HAP-1 (cell line): ENCODE measurements around the gene TIMP2.
"Not testable (repeated sequence)": the region's sequence is repeated elsewhere in the genome, so short reads cannot be mapped to it uniquely, and the experiment has no call there.

Source experiments
- DNase-seq, 2 experiments: peaks; one replicate each; pipeline ENCODE4 v3.0.0-alpha.2; 2016 to 2020; ENCODE audit warnings: low spot score in 2 of 2
- H3K27me3 ChIP-seq: fragments of 250-450 bp; sonication (Bioruptor Pico); 2 replicates; pipeline ENCODE4 v1.5.1; 2020; ENCODE audit warnings: low read depth, mild to moderate bottlenecking, moderate library complexity
- H3K36me3 ChIP-seq: fragments of 250-450 bp; sonication (Bioruptor Pico); replicated peaks from 2 replicates; pipeline ENCODE4 v1.5.1; 2020; ENCODE audit warnings: mild to moderate bottlenecking
- H3K4me1 ChIP-seq: fragments of 250-450 bp; sonication (Bioruptor Pico); 2 replicates; pipeline ENCODE4 v1.5.1; 2020; ENCODE audit warnings: mild to moderate bottlenecking
- H3K4me3 ChIP-seq: fragments of 250-450 bp; sonication (Bioruptor Pico); 2 replicates; pipeline ENCODE4 v1.5.1; 2020; ENCODE audit warnings: mild to moderate bottlenecking, moderate library complexity
- H3K9me3 ChIP-seq: fragments of 250-450 bp; sonication (Bioruptor Pico); 2 replicates; pipeline ENCODE4 v1.5.1; 2020; ENCODE audit warnings: mild to moderate bottlenecking, moderate library complexity
- in situ Hi-C: fragments of 300-500 bp; cut with MboI; formaldehyde crosslinking; loops from 3 replicates; pipeline ENCODE4 v1.14.3; 2020; ENCODE audit warnings: low sequenced_read_pairs, inconsistent platforms, mixed read lengths

The TIMP2 gene

GRCh38 chr17:78890498-78890897, 34.7 kb downstream of the TIMP2 start:
- Histone ChIP-seq H3K9me3 (no peaks in the 10 kb centered on the region), H3K27me3 (no peaks in the 10 kb centered on the region), H3K4me3 (no peak overlapping the region), H3K36me3 (no peaks in the 10 kb centered on the region), H3K4me1 (no peaks in the 10 kb centered on the region)
- in situ Hi-C loops: no loop called here
- DNase-seq: no peak

GRCh38 chr17:78890096-78890495, 35.1 kb downstream of the TIMP2 start:
- H3K4me3 ChIP-seq, H3K36me3 ChIP-seq, in situ Hi-C loops, H3K9me3 ChIP-seq, H3K4me1 ChIP-seq, DNase-seq, H3K27me3 ChIP-seq: not testable (repeated sequence)

GRCh38 chr17:78889531-78889930, 35.7 kb downstream of the TIMP2 start:
- Histone ChIP-seq H3K4me3 (no peak overlapping the region), H3K4me1 (no peaks in the 10 kb centered on the region), H3K27me3 (no peaks in the 10 kb centered on the region), H3K9me3 (no peaks in the 10 kb centered on the region), H3K36me3 (no peaks in the 10 kb centered on the region)
- DNase-seq: no peak
- in situ Hi-C loops: no loop called here

GRCh38 chr17:78888941-78889518, 36.2 kb downstream of the TIMP2 start:
- H3K27me3 ChIP-seq: no peaks in the 10 kb centered on the region
- in situ Hi-C loops: no loop called here
- no peak overlapping the region for H3K4me3 ChIP-seq
- no peak for DNase-seq
- no peaks in the 10 kb centered on the region for H3K9me3 ChIP-seq
- no peaks in the 10 kb centered on the region for H3K36me3 ChIP-seq
- peaks cover 3% of the 10 kb centered on the region; the same call in 1 of the 2 replicates for H3K4me1 ChIP-seq

GRCh38 chr17:78886954-78887353, 38.2 kb downstream of the TIMP2 start:
- H3K36me3 ChIP-seq: no peaks in the 10 kb centered on the region
- no peaks in the 10 kb centered on the region for H3K9me3 ChIP-seq
- H3K4me1 ChIP-seq: peaks cover 11% of the 10 kb centered on the region
- no peaks in the 10 kb centered on the region for H3K27me3 ChIP-seq
- no peak for DNase-seq
- in situ Hi-C loops: no loop called here
- no peak overlapping the region for H3K4me3 ChIP-seq

- Histone ChIP-seq H3K9me3 (no peaks in the 10 kb centered on the region), H3K36me3 (no peaks in the 10 kb centered on the region), H3K4me3 (no peak overlapping the region), H3K27me3 (no peaks in the 10 kb centered on the region), H3K4me1 (peaks cover 11% of the 10 kb centered on the region)
- in situ Hi-C loops: no loop called here
- no peak for DNase-seq
Measured at GRCh38 chr17:78885956-78886355, 39.2 kb downstream of the TIMP2 start.

- in situ Hi-C loops: no loop called here
- Histone ChIP-seq H3K4me1 (peaks cover 11% of the 10 kb centered on the region), H3K27me3 (no peaks in the 10 kb centered on the region), H3K9me3 (no peaks in the 10 kb centered on the region), H3K4me3 (no peak overlapping the region), H3K36me3 (no peaks in the 10 kb centered on the region)
- no peak for DNase-seq
Measured at GRCh38 chr17:78884876-78885667, 40.1 kb downstream of the TIMP2 start.

GRCh38 chr17:78884148-78884825, 40.9 kb downstream of the TIMP2 start:
- no peaks in the 10 kb centered on the region for H3K27me3 ChIP-seq
- H3K4me3 ChIP-seq: no peak overlapping the region
- H3K9me3 ChIP-seq: no peaks in the 10 kb centered on the region
- H3K4me1 ChIP-seq: peaks cover 11% of the 10 kb centered on the region
- no peaks in the 10 kb centered on the region for H3K36me3 ChIP-seq
- no peak for DNase-seq
- in situ Hi-C loops: no loop called here

- DNase-seq: peak; percentile 53 to 72
- no peaks in the 10 kb centered on the region for H3K27me3 ChIP-seq
- H3K4me3 ChIP-seq: no peak overlapping the region
- in situ Hi-C loops: no loop called here
- H3K36me3 ChIP-seq: no peaks in the 10 kb centered on the region
- no peaks in the 10 kb centered on the region for H3K9me3 ChIP-seq
- peaks cover 11% of the 10 kb centered on the region for H3K4me1 ChIP-seq
Measured at GRCh38 chr17:78883533-78884131, 41.6 kb downstream of the TIMP2 start.

- peaks cover 11% of the 10 kb centered on the region for H3K4me1 ChIP-seq
- no peak overlapping the region for H3K4me3 ChIP-seq
- DNase-seq: no peak
- no peaks in the 10 kb centered on the region for H3K27me3 ChIP-seq
- no peaks in the 10 kb centered on the region for H3K36me3 ChIP-seq
- in situ Hi-C loops: no loop called here
- no peaks in the 10 kb centered on the region for H3K9me3 ChIP-seq
Measured at GRCh38 chr17:78883089-78883532, 42.1 kb downstream of the TIMP2 start.

- Histone ChIP-seq H3K9me3 (no peaks in the 10 kb centered on the region), H3K27me3 (no peaks in the 10 kb centered on the region), H3K36me3 (no peaks in the 10 kb centered on the region), H3K4me1 (peaks cover 11% of the 10 kb centered on the region), H3K4me3 (no peak overlapping the region)
- in situ Hi-C loops: no loop called here
- DNase-seq: no peak
Measured at GRCh38 chr17:78882540-78883088, 42.6 kb downstream of the TIMP2 start.

- Histone ChIP-seq H3K4me1 (peaks cover 11% of the 10 kb centered on the region), H3K36me3 (no peaks in the 10 kb centered on the region), H3K27me3 (no peaks in the 10 kb centered on the region), H3K9me3 (no peaks in the 10 kb centered on the region), H3K4me3 (no peak overlapping the region)
- in situ Hi-C loops: no loop called here
- no peak for DNase-seq
Measured at GRCh38 chr17:78879635-78880186, 45.5 kb downstream of the TIMP2 start.

- in situ Hi-C loops: no loop called here
- Histone ChIP-seq H3K9me3 (no peaks in the 10 kb centered on the region), H3K27me3 (no peaks in the 10 kb centered on the region), H3K4me3 (no peak overlapping the region), H3K4me1 (peaks cover 7% of the 10 kb centered on the region), H3K36me3 (no peaks in the 10 kb centered on the region)
- DNase-seq: no peak
Measured at GRCh38 chr17:78878871-78879527, 46.2 kb downstream of the TIMP2 start.
